Measurements from ENCODE around the gene GALK2. TPM values are rescaled to one million over a fixed set of nuclear protein-coding genes. Genes with fewer than 3 reads are reported as not detected.

GALK2 gene
- total RNA-seq, 1 donor from 2014 or later = 10.0 TPM

GRCh38 chr15:49366496-49366895, 196.4 kb downstream of the GALK2 start:
- no peaks in the 10 kb centered on the region for H3K36me3 ChIP-seq
- H3K27me3 ChIP-seq = no peaks in the 10 kb centered on the region
- intact Hi-C loops (cut with DNase I) = no loop called here
- no peak overlapping the region for H3K27ac ChIP-seq
- TF ChIP-seq CTCF (IDR thresholded peaks at IDR 0.05) = no peak
- H3K9me3 ChIP-seq = peaks cover 4 to 5% of the 10 kb centered on the region in 2 donors
- H3K4me1 ChIP-seq = no peaks in the 10 kb centered on the region
- DNase-seq (ENCODE audit: low spot score in 2 of 2) = no peak
- no peak overlapping the region for H3K4me3 ChIP-seq

- no peak for DNase-seq (ENCODE audit: low spot score in 2 of 2)
- no peak for TF ChIP-seq CTCF (IDR thresholded peaks at IDR 0.05)
- no peak overlapping the region for H3K27ac ChIP-seq
- no peaks in the 10 kb centered on the region for H3K27me3 ChIP-seq
- peaks cover 0 to 4% of the 10 kb centered on the region in 2 donors for H3K9me3 ChIP-seq
- H3K4me3 ChIP-seq = no peak overlapping the region
- no peaks in the 10 kb centered on the region for H3K4me1 ChIP-seq
- no peaks in the 10 kb centered on the region for H3K36me3 ChIP-seq
- intact Hi-C loops (cut with DNase I) = no loop called here
These were observed 200.7 kb downstream of the GALK2 start for GRCh38 chr15:49370782-49371181.

DNA sequence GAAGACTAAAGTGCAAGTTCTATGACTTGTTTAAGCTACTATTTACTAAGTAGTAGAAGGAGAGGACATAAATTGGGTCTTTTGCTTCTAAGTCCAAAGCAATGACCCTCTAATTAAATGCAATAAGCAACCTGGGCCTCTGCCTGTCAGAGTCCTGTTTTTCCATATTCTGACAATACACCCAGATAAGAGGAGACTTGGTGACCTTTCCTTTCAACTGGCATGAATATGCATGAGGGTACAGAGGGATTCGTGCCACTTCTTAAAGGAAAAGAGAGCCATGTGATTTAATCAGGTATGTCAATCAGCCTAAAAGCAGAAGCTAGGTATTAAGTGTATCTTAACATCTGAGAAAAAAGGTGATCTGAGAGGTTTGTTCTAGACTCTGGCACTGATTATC, 202.3 kb downstream of the GALK2 start:
- Histone ChIP-seq H3K36me3 (no peaks in the 10 kb centered on the region), H3K4me3 (no peak overlapping the region), H3K4me1 (no peaks in the 10 kb centered on the region), H3K27ac (no peak overlapping the region), H3K9me3 (peaks cover 0 to 4% of the 10 kb centered on the region in 2 donors), H3K27me3 (no peaks in the 10 kb centered on the region)
- DNase-seq (ENCODE audit: low spot score in 2 of 2) = no peak
- no peak for TF ChIP-seq CTCF (IDR thresholded peaks at IDR 0.05)
- intact Hi-C loops (cut with DNase I) = no loop called here

GRCh38 chr15:49379996-49380395, 209.9 kb downstream of the GALK2 start:
- H3K9me3 ChIP-seq = no peaks in the 10 kb centered on the region
- intact Hi-C loops (cut with DNase I) = no loop called here
- no peak for TF ChIP-seq CTCF (IDR thresholded peaks at IDR 0.05)
- no peak for DNase-seq (ENCODE audit: low spot score in 2 of 2)
- no peaks in the 10 kb centered on the region for H3K36me3 ChIP-seq
- no peaks in the 10 kb centered on the region for H3K4me1 ChIP-seq
- no peak overlapping the region for H3K4me3 ChIP-seq
- H3K27ac ChIP-seq = no peak overlapping the region
- H3K27me3 ChIP-seq = no peaks in the 10 kb centered on the region

DNA sequence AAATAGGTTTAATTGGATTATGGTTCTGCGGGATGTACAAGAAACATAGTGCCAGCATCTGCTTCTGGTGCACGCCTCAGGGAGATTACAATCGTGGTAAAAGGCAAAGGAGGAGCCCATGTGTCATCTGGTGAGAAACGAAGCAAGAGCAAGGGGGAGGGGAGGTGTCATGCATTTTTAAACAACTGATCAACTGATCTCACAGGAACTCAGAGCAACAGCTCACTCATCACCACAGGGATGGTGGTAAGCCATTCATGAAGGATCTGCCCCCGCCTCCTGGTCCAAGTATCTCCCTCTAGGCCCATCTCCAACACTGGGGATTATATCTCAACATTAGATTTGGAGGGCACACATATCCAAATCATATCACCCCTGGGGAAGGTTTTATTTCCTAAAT, 210.9 kb downstream of the GALK2 start:
- Histone ChIP-seq H3K4me3 (no peak overlapping the region), H3K4me1 (no peaks in the 10 kb centered on the region), H3K36me3 (no peaks in the 10 kb centered on the region), H3K27ac (no peak overlapping the region), H3K9me3 (no peaks in the 10 kb centered on the region), H3K27me3 (no peaks in the 10 kb centered on the region)
- no peak for TF ChIP-seq CTCF (IDR thresholded peaks at IDR 0.05)
- intact Hi-C loops (cut with DNase I) = no loop called here
- no peak for DNase-seq (ENCODE audit: low spot score in 2 of 2)

Other genes with a start within 250 kb of the GALK2 start
- gene SHC4, start 206.3 kb upstream of the GALK2 start, total RNA-seq = 7.2 TPM
- 9.7 TPM for gene SECISBP2L, start 123.8 kb upstream of the GALK2 start, total RNA-seq
- 56.0 TPM for gene COPS2, start 14.6 kb upstream of the GALK2 start, total RNA-seq